ENCODE results near the gene CFAP90.

GRCh38 chr5:7881091-7881490, 30.2 kb upstream of the CFAP90 start:
- TF ChIP-seq, protein P1, sequence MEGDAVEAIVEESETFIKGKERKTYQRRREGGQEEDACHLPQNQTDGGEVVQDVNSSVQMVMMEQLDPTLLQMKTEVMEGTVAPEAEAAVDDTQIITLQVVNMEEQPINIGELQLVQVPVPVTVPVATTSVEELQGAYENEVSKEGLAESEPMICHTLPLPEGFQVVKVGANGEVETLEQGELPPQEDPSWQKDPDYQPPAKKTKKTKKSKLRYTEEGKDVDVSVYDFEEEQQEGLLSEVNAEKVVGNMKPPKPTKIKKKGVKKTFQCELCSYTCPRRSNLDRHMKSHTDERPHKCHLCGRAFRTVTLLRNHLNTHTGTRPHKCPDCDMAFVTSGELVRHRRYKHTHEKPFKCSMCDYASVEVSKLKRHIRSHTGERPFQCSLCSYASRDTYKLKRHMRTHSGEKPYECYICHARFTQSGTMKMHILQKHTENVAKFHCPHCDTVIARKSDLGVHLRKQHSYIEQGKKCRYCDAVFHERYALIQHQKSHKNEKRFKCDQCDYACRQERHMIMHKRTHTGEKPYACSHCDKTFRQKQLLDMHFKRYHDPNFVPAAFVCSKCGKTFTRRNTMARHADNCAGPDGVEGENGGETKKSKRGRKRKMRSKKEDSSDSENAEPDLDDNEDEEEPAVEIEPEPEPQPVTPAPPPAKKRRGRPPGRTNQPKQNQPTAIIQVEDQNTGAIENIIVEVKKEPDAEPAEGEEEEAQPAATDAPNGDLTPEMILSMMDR (conservative IDR thresholded peaks at IDR 0.05 in 1 of 2, IDR thresholded peaks at IDR 0.05 in 1 of 2; ENCODE audit: extremely low read depth in 1 of 2, insufficient read depth in 1 of 2, low read depth in 1 of 2, low read length in 2 of 2) = no peak
- TF ChIP-seq EZH2 (IDR thresholded peaks at IDR 0.05; ENCODE audit: borderline replicate concordance, low read length) = no peak

Data from mammary epithelial cell (primary cell).